Cerebellar nuclear complex (tissue), 1 donor: Measurements from ENCODE around the gene LDLRAD4.
"Not testable (repeated sequence)": the region's sequence is repeated elsewhere in the genome, so short reads cannot be mapped to it uniquely, and the experiment has no call there.

Source experiments
- DNase-seq, 2 experiments: peaks; one replicate each; lab custom pipeline; 2025; lab: John Stamatoyannopoulos, UW

LDLRAD4 gene

GRCh38 chr18:13594551-13594950 lies 376.0 kb downstream of the LDLRAD4 start:
- DNase-seq: no peak

GRCh38 chr18:13597068-13597467 lies 378.5 kb downstream of the LDLRAD4 start:
- DNase-seq: no peak

- no peak for DNase-seq
Observed at GRCh38 chr18:13598591-13598990, 380.0 kb downstream of the LDLRAD4 start.

GRCh38 chr18:13599031-13599430 lies 380.5 kb downstream of the LDLRAD4 start:
- no peak for DNase-seq

- no peak for DNase-seq
Observed at GRCh38 chr18:13603304-13604019, 384.9 kb downstream of the LDLRAD4 start.

GRCh38 chr18:13604786-13605185 lies 386.2 kb downstream of the LDLRAD4 start:
- DNase-seq: no peak

GRCh38 chr18:13605477-13605876 lies 386.9 kb downstream of the LDLRAD4 start:
- no peak for DNase-seq

GRCh38 chr18:13605901-13606300 lies 387.3 kb downstream of the LDLRAD4 start:
- DNase-seq: no peak

- no peak for DNase-seq
Observed at GRCh38 chr18:13606604-13607254, 388.2 kb downstream of the LDLRAD4 start.

GRCh38 chr18:13608024-13608562 lies 389.5 kb downstream of the LDLRAD4 start:
- not testable (repeated sequence) for DNase-seq

GRCh38 chr18:13608791-13609532 lies 390.4 kb downstream of the LDLRAD4 start:
- DNase-seq: no peak

GRCh38 chr18:13610555-13611141 lies 392.1 kb downstream of the LDLRAD4 start:
- DNase-seq: no peak

- DNase-seq: no peak
Observed at GRCh38 chr18:13611142-13611600, 392.6 kb downstream of the LDLRAD4 start.

GRCh38 chr18:13611601-13612195 lies 393.1 kb downstream of the LDLRAD4 start:
- DNase-seq: no peak

GRCh38 chr18:13612196-13612997 lies 393.8 kb downstream of the LDLRAD4 start:
- no peak for DNase-seq

GRCh38 chr18:13613099-13613498 lies 394.5 kb downstream of the LDLRAD4 start:
- DNase-seq: no peak

- DNase-seq: no peak
Observed at GRCh38 chr18:13613591-13614501, 395.3 kb downstream of the LDLRAD4 start.

GRCh38 chr18:13614641-13615288 lies 396.2 kb downstream of the LDLRAD4 start:
- no peak for DNase-seq

- DNase-seq: no peak
Observed at GRCh38 chr18:13615432-13615861, 396.9 kb downstream of the LDLRAD4 start.
